HepG2 (cell line): ENCODE results near the gene PSMD12. TPM values are rescaled to one million over a fixed set of nuclear protein-coding genes. Genes with fewer than 3 reads are reported as not detected.

ENCODE experiments used
- ATAC-seq: fragments of 200-7000 bp; cut with Tn5 transposase; 3 replicates; pipeline ENCODE4 v1.9.1; 2020; ENCODE audit warnings: mild to moderate bottlenecking, moderate library complexity
- BruUV-seq: library from RNA; stranded (reverse); fragments of 400-500 nt; replicated peaks from 2 replicates; lab custom pipeline; 2021; lab: Mats Ljungman, UMichigan
- CTCF ChIA-PET: fragments of 300-600 bp; formaldehyde crosslinking; extraction: SDS; loops from one replicate; lab custom pipeline; 2021; ENCODE audit warnings: low total read pairs, inconsistent platforms, low intra/inter-chr PET ratio; lab: Yijun Ruan, JAX
- POLR2A ChIA-PET: fragments of 350-600 bp; sonication (Branson Sonifier 250); formaldehyde crosslinking; loops from one replicate; lab custom pipeline; 2020; ENCODE audit warnings: antibody characterized with exemption, inconsistent platforms; lab: Yijun Ruan, JAX
- DNase-seq: peaks from one replicate; pipeline ENCODE4 v3.0.0-alpha.2; 2015; ENCODE audit warnings: low spot score
- FAIRE-seq: peaks from 3 replicates; lab custom pipeline; 2011; peaks lifted over from hg19 to GRCh38; lab: Jason Lieb, UNC
- H2AFZ ChIP-seq: one replicate; pipeline ENCODE4 v1.6.1; 2011; ENCODE audit warnings: low read length, inconsistent platforms
- H3K27ac ChIP-seq: fragments of 300-600 bp; 3 replicates; pipeline ENCODE4 v1.8.0; 2011; ENCODE audit warnings: mixed run types, mild to moderate bottlenecking, mixed read lengths, low read length, inconsistent platforms; ENCODE audit not compliant: insufficient read depth; ENCODE audit errors: extremely low read length
- H3K27me3 ChIP-seq, 2 experiments: fragments of 200-600 bp in 1 of 2; 2 replicates in 1 of 2; 3 replicates in 1 of 2; pipeline versions ENCODE4 v1.6.0 to v1.8.0; 2011; ENCODE audit warnings: low read length in 2 of 2, mild to moderate bottlenecking in 2 of 2, moderate library complexity in 2 of 2, inconsistent platforms in 1 of 2; ENCODE audit not compliant: insufficient read depth in 2 of 2, control insufficient read depth in 1 of 2
- H3K36me3 ChIP-seq, 2 experiments: fragments of 200-600 bp in 1 of 2; replicated peaks in 1 of 2; 2 replicates in 1 of 2; 3 replicates in 1 of 2; pipeline versions ENCODE4 v1.5.1 to v1.8.0; 2011; ENCODE audit warnings: low read length in 2 of 2, inconsistent platforms in 1 of 2; ENCODE audit not compliant: insufficient read depth in 2 of 2, control insufficient read depth in 1 of 2
- H3K4me1 ChIP-seq: 2 replicates; pipeline ENCODE4 v1.5.1; 2012; ENCODE audit warnings: low read length, inconsistent platforms; ENCODE audit not compliant: insufficient read depth
- H3K4me2 ChIP-seq: 2 replicates; pipeline ENCODE4 v1.6.0; 2011; ENCODE audit warnings: low read depth, low read length, inconsistent platforms
- H3K4me3 ChIP-seq, 3 experiments: fragments of 200-600 bp in 1 of 3; sonication (generic), shearing (Covaris generic) in 1 of 3; replicated peaks in 1 of 3; 2 replicates each; pipeline ENCODE4 v1.5.1; 2011 to 2016; ENCODE audit warnings: low read length in 3 of 3, inconsistent platforms in 2 of 3, low read depth in 2 of 3, mild to moderate bottlenecking in 2 of 3, control low read depth in 1 of 3, mixed read lengths in 1 of 3; ENCODE audit not compliant: insufficient read depth in 1 of 3
- H3K79me2 ChIP-seq: one replicate; pipeline ENCODE4 v1.6.1; 2011; ENCODE audit warnings: low read length, inconsistent platforms; ENCODE audit not compliant: insufficient read depth
- H3K9ac ChIP-seq: 2 replicates; pipeline ENCODE4 v1.6.0; 2011; ENCODE audit warnings: mild to moderate bottlenecking, low read depth, low read length, inconsistent platforms; ENCODE audit not compliant: insufficient read depth
- H3K9me3 ChIP-seq: 2 replicates; pipeline ENCODE4 v1.5.1; 2012; ENCODE audit warnings: mild to moderate bottlenecking, low read length
- H4K20me1 ChIP-seq: 2 replicates; pipeline ENCODE4 v1.6.0; 2011; ENCODE audit warnings: inconsistent platforms, mild to moderate bottlenecking, low read length, moderate library complexity; ENCODE audit not compliant: insufficient read depth
- ATF7 ChIP-seq, 2 experiments: fragments of 450-650 bp in 1 of 2; sonication (generic) in 1 of 2; formaldehyde crosslinking in 1 of 2; IDR thresholded peaks; 2 replicates each; pipeline versions ENCODE4 v1.4.0 to v1.6.1; 2016 to 2020; ENCODE audit warnings: antibody characterized with exemption in 1 of 2, mild to moderate bottlenecking in 1 of 2, missing genetic modification reagents in 1 of 2
- CREB1 ChIP-seq, 2 experiments: fragments of 450-650 bp in 1 of 2; IDR thresholded peaks; 2 replicates each; pipeline ENCODE4 v1.6.1; 2016 to 2017; ENCODE audit warnings: control low read depth in 1 of 2, mild to moderate bottlenecking in 1 of 2, missing compliant biosample characterization in 1 of 2, missing genetic modification characterization in 1 of 2
- MAFG ChIP-seq: sonication (generic); formaldehyde crosslinking; IDR thresholded peaks from 2 replicates; pipeline ENCODE4 v1.5.1; 2020; ENCODE audit warnings: mild to moderate bottlenecking, missing genetic modification reagents
- NR2F6 ChIP-seq, 2 experiments: IDR thresholded peaks; 2 replicates each; pipeline ENCODE4 v1.6.1; 2016; ENCODE audit warnings: antibody characterized with exemption in 1 of 2, mild to moderate bottlenecking in 1 of 2
- TFE3 ChIP-seq: IDR thresholded peaks from 2 replicates; pipeline ENCODE4 v1.6.1; 2016
- ZNF20 ChIP-seq: sonication (generic); formaldehyde crosslinking; IDR thresholded peaks from 2 replicates; pipeline ENCODE4 v1.4.0; 2020; ENCODE audit warnings: mild to moderate bottlenecking, moderate library complexity, missing genetic modification reagents
- ZNF652 ChIP-seq: IDR thresholded peaks from 2 replicates; pipeline ENCODE4 v1.6.1; 2016; ENCODE audit warnings: low read depth, borderline replicate concordance
- WGBS: methylation state at CpG from one replicate; pipeline ENCODE4 v1.1.6; 2017; ENCODE audit warnings: low lambda C conversion rate; 5-methylcytosine and 5-hydroxymethylcytosine counted together
- in situ Hi-C: cut with HindIII; loops from 2 replicates; pipeline ENCODE4 v1.10.0; 2017; ENCODE audit warnings: low pct_unique_long_range_greater_than_20kb; ENCODE audit not compliant: extremely low pct_ligation_motif_present
- intact Hi-C: fragments of 100-400 bp; cut with micrococcal nuclease; formaldehyde crosslinking; loops from one replicate; pipeline ENCODE4 v1.10.0; 2022; ENCODE audit not compliant: unreplicated experiment
- polyA plus RNA-seq, 8 experiments: library from polyadenylated mRNA; depleted of rRNA in 3 of 8; stranded (reverse) in 7 of 8; unstranded in 1 of 8; fragments of >200 nt; fragmentation: Illumina TruSeq in 4 of 8; extraction: Trizol in 4 of 8; gene quantifications; 2 replicates each; pipeline versions ENCODE4 v1.2.1 to v1.2.3, GENCODE V29; 2011 to 2016; ENCODE audit warnings: low read depth in 4 of 8, missing spikeins in 1 of 8, mixed read lengths in 1 of 8; ENCODE audit not compliant: insufficient read depth in 1 of 8
- total RNA-seq, 5 experiments: library from RNA; depleted of rRNA; stranded (reverse); fragments of >200 nt; fragmentation: Illumina TruSeq; extraction: Trizol; gene quantifications; 2 replicates each; pipeline ENCODE4 v1.2.3, GENCODE V29; 2016; ENCODE audit warnings: low read depth in 1 of 5

The PSMD12 gene
- total and polyA plus RNA-seq, 2 of the 13 experiments (the other 11 are each of a cell fraction or from before 2014, with no cell fraction given) = 27.4 to 71.7 TPM

GRCh38 chr17:67324330-67324729 lies 42.0 kb downstream of the PSMD12 start:
- TF ChIP-seq ZNF20 (CRISPR knock-in tag) (no peak), ZNF652 (CRISPR knock-in tag) (no peak), MAFG (CRISPR knock-in tag) (no peak), NR2F6 (IDR thresholded peaks at IDR 0.05) (no peak), NR2F6 (CRISPR knock-in tag; IDR thresholded peaks at IDR 0.05) (no peak)
- Histone ChIP-seq H3K27me3 (no peaks in the 10 kb centered on the region), H3K9me3 (no peaks in the 10 kb centered on the region), H3K9ac (no peak overlapping the region), H4K20me1 (no peaks in the 10 kb centered on the region), H3K36me3 (no peaks in the 10 kb centered on the region), H3K27ac (no peak overlapping the region), H3K79me2 (no peaks in the 10 kb centered on the region), H3K4me1 (peaks cover 9% of the 10 kb centered on the region), H3K4me2 (no peak overlapping the region), H2AFZ (no peak overlapping the region), H3K4me3 (no peak overlapping the region)
- ATAC-seq (no peak; the same call in 2 of the 3 replicates), FAIRE-seq (no peak), DNase-seq (no peak)
- no TSS peak for BruUV-seq
- intact Hi-C loops = no loop called here
- CTCF ChIA-PET = no interaction called here
- POLR2A ChIA-PET = no interaction called here
- in situ Hi-C loops = no loop called here
- 29% methylated on average over 2 of the region's 2 CpGs for WGBS

GRCh38 chr17:67323445-67323844 lies 42.9 kb downstream of the PSMD12 start:
- no peak for DNase-seq
- H3K9me3 ChIP-seq = no peaks in the 10 kb centered on the region
- intact Hi-C loops = no loop called here
- H3K27ac ChIP-seq = no peak overlapping the region
- TF ChIP-seq TFE3 (no peak), CREB1 (IDR thresholded peaks at IDR 0.05) (peak; percentile 96), CREB1 (CRISPR knock-in tag; IDR thresholded peaks at IDR 0.05) (no peak), ATF7 (IDR thresholded peaks at IDR 0.05) (peak; percentile 97), ATF7 (CRISPR knock-in tag; IDR thresholded peaks at IDR 0.05) (no peak)
- TF ChIP-seq, all 625 proteins: peak for 2
- no peak overlapping the region for H3K9ac ChIP-seq
- H3K36me3 ChIP-seq = no peaks in the 10 kb centered on the region
- H2AFZ ChIP-seq = no peak overlapping the region
- no peaks in the 10 kb centered on the region for H4K20me1 ChIP-seq
- no peaks in the 10 kb centered on the region for H3K27me3 ChIP-seq
- ATAC-seq (no peak), FAIRE-seq (no peak)
- no peak overlapping the region for H3K4me2 ChIP-seq
- 19% methylated on average over 3 of the region's 3 CpGs for WGBS
- H3K4me1 ChIP-seq = peaks cover 9% of the 10 kb centered on the region
- BruUV-seq = no TSS peak
- CTCF ChIA-PET = no interaction called here
- in situ Hi-C loops = no loop called here
- no peak overlapping the region for H3K4me3 ChIP-seq
- POLR2A ChIA-PET = no interaction called here
- H3K79me2 ChIP-seq = no peaks in the 10 kb centered on the region
